Posterior cingulate gyrus (tissue), 11 donors: ENCODE results near the gene PHTF2.
"Not testable (repeated sequence)": the region's sequence is repeated elsewhere in the genome, so short reads cannot be mapped to it uniquely, and the experiment has no call there.

Experiments used
- DNase-seq, 10 donors: peaks; one replicate each; pipeline versions ENCODE4 v3.0.0 to v3.0.0-alpha.2; 2020 to 2021; ENCODE audit warnings: mixed read lengths in 3 of 10
- intact Hi-C: fragments of 100-400 bp; cut with DNase I; formaldehyde crosslinking; loops from one replicate; pipeline ENCODE4 v1.15.1; 2023

The PHTF2 gene

GRCh38 chr7:77798394-77799077 is at the start of gene PHTF2, which contains the start of gene TMEM60:
PHTF2 (plus strand) TSS chr7:77798773.
TMEM60 (minus strand) TSS chr7:77798434; CDS start chr7:77794373, 4,061 bp downstream.
- peak; percentile 97 to 100 (median 99) for DNase-seq
- intact Hi-C loops = loop anchor here (5.0 to 10.0 kb wide), 3 partner anchors 101 to 261 kb away; partner anchors contain the start of genes PTPN12 and RSBN1L

GRCh38 chr7:77752016-77752415 is 46.6 kb upstream of the PHTF2 start:
- intact Hi-C loops = no loop called here
- no peak for DNase-seq

GRCh38 chr7:77753173-77753572 is 45.4 kb upstream of the PHTF2 start:
- intact Hi-C loops = no loop called here
- no peak for DNase-seq

- intact Hi-C loops = loop anchor here (5.0 kb wide), 1 partner anchor 60 kb away; the partner anchor contains the start of gene RSBN1L
- DNase-seq = no peak
These were observed 41.0 kb upstream of the PHTF2 start for GRCh38 chr7:77757589-77757988.

- DNase-seq = peak in 5 of 10 donors; percentile 17 to 69 (median 48)
- intact Hi-C loops = loop anchor here (1.0 to 5.0 kb wide), 4 partner anchors 37 to 321 kb away; partner anchors contain the start of gene RSBN1L
These were observed 39.2 kb upstream of the PHTF2 start for GRCh38 chr7:77759294-77759889.

GRCh38 chr7:77760809-77761453 is 37.6 kb upstream of the PHTF2 start:
- no peak for DNase-seq
- intact Hi-C loops = no loop called here

- no peak for DNase-seq
- intact Hi-C loops = no loop called here
These were observed 33.1 kb upstream of the PHTF2 start for GRCh38 chr7:77765481-77765880.

- no peak for DNase-seq
- intact Hi-C loops = no loop called here
These were observed 32.4 kb upstream of the PHTF2 start for GRCh38 chr7:77765906-77766800.

GRCh38 chr7:77766801-77767605 is 31.6 kb upstream of the PHTF2 start:
- DNase-seq = no peak
- intact Hi-C loops = no loop called here

GRCh38 chr7:77770316-77770715 is 28.3 kb upstream of the PHTF2 start:
- intact Hi-C loops = no loop called here
- DNase-seq = no peak

GRCh38 chr7:77771901-77772300 is 26.7 kb upstream of the PHTF2 start:
- DNase-seq = no peak
- intact Hi-C loops = no loop called here

- DNase-seq = no peak
- intact Hi-C loops = no loop called here
These were observed 20.0 kb upstream of the PHTF2 start for GRCh38 chr7:77778535-77778934.

- no peak for DNase-seq
- intact Hi-C loops = no loop called here
These were observed 16.2 kb upstream of the PHTF2 start for GRCh38 chr7:77782383-77782782.

GRCh38 chr7:77783111-77783510 is 15.5 kb upstream of the PHTF2 start:
- DNase-seq = no peak
- intact Hi-C loops = no loop called here

GRCh38 chr7:77783545-77783944 is 15.0 kb upstream of the PHTF2 start:
- DNase-seq = no peak

GRCh38 chr7:77784426-77784825 is 14.1 kb upstream of the PHTF2 start:
- DNase-seq, intact Hi-C loops: not testable (repeated sequence)

More at GRCh38 chr7:77783545-77783944, 15.0 kb upstream of the PHTF2 start:
- intact Hi-C loops = no loop called here

GRCh38 chr7:77786018-77786417 is 12.6 kb upstream of the PHTF2 start:
- intact Hi-C loops = no loop called here
- no peak for DNase-seq

GRCh38 chr7:77786741-77787140 is 11.8 kb upstream of the PHTF2 start:
- DNase-seq = no peak
- intact Hi-C loops = no loop called here

- intact Hi-C loops = no loop called here
- no peak for DNase-seq
These were observed 10.2 kb upstream of the PHTF2 start for GRCh38 chr7:77788327-77788902.
